Mammary epithelial cell (primary cell): ENCODE results near the gene ST6GALNAC2.

Experiments
- EZH2 ChIP-seq: IDR thresholded peaks from 2 replicates; pipeline ENCODE4 v1.6.1; 2012; ENCODE audit warnings: low read length, inconsistent platforms, borderline replicate concordance
- TF ChIP-seq, protein P1 (sequence below), 2 donors: IDR thresholded peaks in 1 of 2; conservative IDR thresholded peaks in 1 of 2; 2 replicates each; pipeline ENCODE4 v1.5.1; 2011 to 2012; ENCODE audit warnings: inconsistent platforms in 2 of 2, low read length in 2 of 2, mild to moderate bottlenecking in 2 of 2, control low read depth in 1 of 2, low read depth in 1 of 2; ENCODE audit not compliant: insufficient read depth in 1 of 2; ENCODE audit errors: extremely low read depth in 1 of 2

DNA sequence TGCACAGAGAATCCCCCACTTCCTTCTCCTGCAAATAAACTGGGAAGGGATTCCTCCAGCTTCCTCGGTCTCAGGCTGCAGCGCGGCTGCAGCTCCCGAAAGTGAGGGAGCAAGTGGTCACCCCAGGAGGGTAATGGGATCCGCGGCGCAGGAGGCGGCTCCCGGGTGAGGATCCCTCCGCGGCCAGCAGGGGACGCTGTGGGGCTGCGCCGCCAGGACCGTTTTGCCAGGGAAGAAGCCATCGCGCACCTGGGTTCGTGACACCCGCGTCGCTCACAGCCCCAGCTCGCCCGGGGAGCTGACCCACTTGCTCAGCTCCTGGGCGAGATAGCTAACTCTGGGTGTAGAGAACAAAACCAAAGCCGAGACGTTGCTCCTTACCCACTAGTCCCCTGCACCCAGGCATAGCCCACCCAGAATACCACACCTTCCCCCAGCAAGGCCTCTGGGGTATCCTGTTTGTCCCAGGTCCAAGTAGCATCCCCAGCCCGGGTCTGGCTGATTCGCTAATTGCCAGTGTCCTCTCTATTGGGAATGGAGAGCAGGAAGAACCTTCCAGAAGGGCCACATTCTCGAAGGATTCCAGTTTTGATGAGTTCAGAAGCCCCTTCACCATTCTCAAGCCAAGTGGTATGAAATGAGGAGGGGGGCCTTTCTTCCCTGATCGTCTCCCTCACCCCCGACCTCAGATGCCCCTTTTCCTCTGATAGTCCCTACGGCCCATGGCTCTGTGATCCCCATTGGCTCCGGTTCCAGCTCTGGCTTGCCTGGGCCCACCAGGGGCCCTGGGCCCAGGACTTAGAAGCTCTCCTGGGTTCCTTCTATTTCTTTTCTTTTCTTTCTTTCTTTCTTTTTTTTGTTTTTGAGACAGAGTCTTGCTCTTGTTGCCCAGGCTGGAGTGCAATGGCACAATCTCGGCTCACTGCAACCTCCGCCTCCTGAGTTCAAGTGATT lies 62.3 kb downstream of the ST6GALNAC2 start:
- TF ChIP-seq, protein P1, sequence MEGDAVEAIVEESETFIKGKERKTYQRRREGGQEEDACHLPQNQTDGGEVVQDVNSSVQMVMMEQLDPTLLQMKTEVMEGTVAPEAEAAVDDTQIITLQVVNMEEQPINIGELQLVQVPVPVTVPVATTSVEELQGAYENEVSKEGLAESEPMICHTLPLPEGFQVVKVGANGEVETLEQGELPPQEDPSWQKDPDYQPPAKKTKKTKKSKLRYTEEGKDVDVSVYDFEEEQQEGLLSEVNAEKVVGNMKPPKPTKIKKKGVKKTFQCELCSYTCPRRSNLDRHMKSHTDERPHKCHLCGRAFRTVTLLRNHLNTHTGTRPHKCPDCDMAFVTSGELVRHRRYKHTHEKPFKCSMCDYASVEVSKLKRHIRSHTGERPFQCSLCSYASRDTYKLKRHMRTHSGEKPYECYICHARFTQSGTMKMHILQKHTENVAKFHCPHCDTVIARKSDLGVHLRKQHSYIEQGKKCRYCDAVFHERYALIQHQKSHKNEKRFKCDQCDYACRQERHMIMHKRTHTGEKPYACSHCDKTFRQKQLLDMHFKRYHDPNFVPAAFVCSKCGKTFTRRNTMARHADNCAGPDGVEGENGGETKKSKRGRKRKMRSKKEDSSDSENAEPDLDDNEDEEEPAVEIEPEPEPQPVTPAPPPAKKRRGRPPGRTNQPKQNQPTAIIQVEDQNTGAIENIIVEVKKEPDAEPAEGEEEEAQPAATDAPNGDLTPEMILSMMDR (conservative IDR thresholded peaks at IDR 0.05 in 1 of 2, IDR thresholded peaks at IDR 0.05 in 1 of 2; ENCODE audit: extremely low read depth in 1 of 2, insufficient read depth in 1 of 2, low read depth in 1 of 2, low read length in 2 of 2), result peak; percentile 89 to 100
- TF ChIP-seq EZH2, result no peak
